Transverse colon (tissue), 3 donors: ENCODE measurements around the gene ESYT1.

Experiments
- POLR2A ChIP-seq: fragments of 450-650 bp; IDR thresholded peaks from one replicate; pipeline ENCODE4 v1.6.1; 2016; ENCODE audit warnings: antibody characterized with exemption, mild to moderate bottlenecking, moderate library complexity
- TF ChIP-seq, protein P1 (sequence below), 5 experiments: fragments of 200-600 bp in 3 of 5; fragments of 450-650 bp in 2 of 5; sonication (generic) in 3 of 5; IDR thresholded peaks; 1 replicate in 2 of 5; 2 replicates in 3 of 5; pipeline ENCODE4 v1.5.1; 2016 to 2017; ENCODE audit warnings: antibody characterized with exemption in 5 of 5, inconsistent platforms in 3 of 5, mild to moderate bottlenecking in 2 of 5, moderate library complexity in 1 of 5

- TF ChIP-seq, protein P1, sequence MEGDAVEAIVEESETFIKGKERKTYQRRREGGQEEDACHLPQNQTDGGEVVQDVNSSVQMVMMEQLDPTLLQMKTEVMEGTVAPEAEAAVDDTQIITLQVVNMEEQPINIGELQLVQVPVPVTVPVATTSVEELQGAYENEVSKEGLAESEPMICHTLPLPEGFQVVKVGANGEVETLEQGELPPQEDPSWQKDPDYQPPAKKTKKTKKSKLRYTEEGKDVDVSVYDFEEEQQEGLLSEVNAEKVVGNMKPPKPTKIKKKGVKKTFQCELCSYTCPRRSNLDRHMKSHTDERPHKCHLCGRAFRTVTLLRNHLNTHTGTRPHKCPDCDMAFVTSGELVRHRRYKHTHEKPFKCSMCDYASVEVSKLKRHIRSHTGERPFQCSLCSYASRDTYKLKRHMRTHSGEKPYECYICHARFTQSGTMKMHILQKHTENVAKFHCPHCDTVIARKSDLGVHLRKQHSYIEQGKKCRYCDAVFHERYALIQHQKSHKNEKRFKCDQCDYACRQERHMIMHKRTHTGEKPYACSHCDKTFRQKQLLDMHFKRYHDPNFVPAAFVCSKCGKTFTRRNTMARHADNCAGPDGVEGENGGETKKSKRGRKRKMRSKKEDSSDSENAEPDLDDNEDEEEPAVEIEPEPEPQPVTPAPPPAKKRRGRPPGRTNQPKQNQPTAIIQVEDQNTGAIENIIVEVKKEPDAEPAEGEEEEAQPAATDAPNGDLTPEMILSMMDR (IDR thresholded peaks at IDR 0.05) = no peak
- TF ChIP-seq POLR2A = no peak
Observed at GRCh38 chr12:56186957-56187356, 58.9 kb downstream of the ESYT1 start.
